MV-4-11 (cell line): ENCODE results near the gene DOCK8.

Source experiments
- DNase-seq: peaks from one replicate; lab custom pipeline; 2025; lab: John Stamatoyannopoulos, UW

Gene DOCK8

GRCh38 chr9:306907-307306 is 92.2 kb downstream of the DOCK8 start:
- peak; percentile 12 for DNase-seq

GRCh38 chr9:311841-312240 is 97.2 kb downstream of the DOCK8 start:
- DNase-seq = no peak

- no peak for DNase-seq
Observed at GRCh38 chr9:312596-313320, 98.1 kb downstream of the DOCK8 start.

- no peak for DNase-seq
Observed at GRCh38 chr9:316382-316965, 101.8 kb downstream of the DOCK8 start.

- no peak for DNase-seq
Observed at GRCh38 chr9:318646-319045, 104.0 kb downstream of the DOCK8 start.

- no peak for DNase-seq
Observed at GRCh38 chr9:324971-325370, 110.3 kb downstream of the DOCK8 start.

- no peak for DNase-seq
Observed at GRCh38 chr9:326667-327066, 112.0 kb downstream of the DOCK8 start.

GRCh38 chr9:328453-328852 is 113.8 kb downstream of the DOCK8 start:
- DNase-seq = peak; percentile 58

GRCh38 chr9:331197-331596 is 116.5 kb downstream of the DOCK8 start:
- DNase-seq = no peak

GRCh38 chr9:335373-335772 is 120.7 kb downstream of the DOCK8 start:
- no peak for DNase-seq

- DNase-seq = no peak
Observed at GRCh38 chr9:336039-336438, 121.4 kb downstream of the DOCK8 start.

GRCh38 chr9:338602-339001 is 123.9 kb downstream of the DOCK8 start:
- no peak for DNase-seq

- no peak for DNase-seq
Observed at GRCh38 chr9:341634-342421, 127.2 kb downstream of the DOCK8 start.

GRCh38 chr9:343773-344172 is 129.1 kb downstream of the DOCK8 start:
- no peak for DNase-seq

GRCh38 chr9:346111-346571 is 131.5 kb downstream of the DOCK8 start:
- DNase-seq = no peak

GRCh38 chr9:347667-348292 is 133.1 kb downstream of the DOCK8 start:
- DNase-seq = no peak

GRCh38 chr9:350384-350783 is 135.7 kb downstream of the DOCK8 start:
- no peak for DNase-seq

GRCh38 chr9:351916-352315 is 137.3 kb downstream of the DOCK8 start:
- DNase-seq = no peak

GRCh38 chr9:353077-353476 is 138.4 kb downstream of the DOCK8 start:
- no peak for DNase-seq

- no peak for DNase-seq
Observed at GRCh38 chr9:354453-354852, 139.8 kb downstream of the DOCK8 start.

- peak; percentile 26 for DNase-seq
Observed at GRCh38 chr9:357560-357959, 142.9 kb downstream of the DOCK8 start.

- DNase-seq = no peak
Observed at GRCh38 chr9:362561-363273, 148.1 kb downstream of the DOCK8 start.
